GM12891 (cell line): Measurements from ENCODE around the gene ZNF607. TPM values are rescaled to one million over a fixed set of nuclear protein-coding genes. Genes with fewer than 3 reads are reported as not detected.
"Not testable (repeated sequence)": the region's sequence is repeated elsewhere in the genome, so short reads cannot be mapped to it uniquely, and the experiment has no call there.

ENCODE experiments used
- DNase-seq: peaks from one replicate; pipeline ENCODE4 v3.0.0; 2011; ENCODE audit warnings: low spot score; ENCODE audit not compliant: insufficient read length
- FAIRE-seq: peaks from 2 replicates; lab custom pipeline; 2011; peaks lifted over from hg19 to GRCh38; lab: Jason Lieb, UNC
- PAX5 ChIP-seq: IDR thresholded peaks from 2 replicates; pipeline ENCODE4 v1.6.1; 2011; ENCODE audit warnings: low read length, moderate library complexity, mild to moderate bottlenecking; ENCODE audit not compliant: insufficient read depth, severe bottlenecking
- POLR2A ChIP-seq: IDR thresholded peaks from 2 replicates; pipeline ENCODE4 v1.6.1; 2011; ENCODE audit warnings: low read depth, low read length, control low read depth
- POLR2AphosphoS5 ChIP-seq: IDR thresholded peaks from 2 replicates; pipeline ENCODE4 v1.6.1; 2011; ENCODE audit warnings: low read depth, low read length, control low read depth
- POU2F2 ChIP-seq: IDR thresholded peaks from 2 replicates; pipeline ENCODE4 v1.6.1; 2011; ENCODE audit warnings: low read depth, mild to moderate bottlenecking, control low read depth, low read length, moderate library complexity
- SPI1 ChIP-seq: IDR thresholded peaks from 2 replicates; pipeline ENCODE4 v1.6.1; 2011; ENCODE audit warnings: low read depth, low read length, control low read depth
- TAF1 ChIP-seq: IDR thresholded peaks from 2 replicates; pipeline ENCODE4 v1.6.1; 2011; ENCODE audit warnings: low read depth, low read length, control low read depth
- polyA plus RNA-seq: library from polyadenylated mRNA; unstranded; fragments of >200 nt; gene quantifications from one replicate; pipeline ENCODE4 v1.2.1, GENCODE V29; 2012; ENCODE audit warnings: low read depth, missing spikeins, inconsistent platforms; ENCODE audit not compliant: missing spikeins

ZNF607 gene
- polyA plus RNA-seq, result 1.5 TPM

DNA sequence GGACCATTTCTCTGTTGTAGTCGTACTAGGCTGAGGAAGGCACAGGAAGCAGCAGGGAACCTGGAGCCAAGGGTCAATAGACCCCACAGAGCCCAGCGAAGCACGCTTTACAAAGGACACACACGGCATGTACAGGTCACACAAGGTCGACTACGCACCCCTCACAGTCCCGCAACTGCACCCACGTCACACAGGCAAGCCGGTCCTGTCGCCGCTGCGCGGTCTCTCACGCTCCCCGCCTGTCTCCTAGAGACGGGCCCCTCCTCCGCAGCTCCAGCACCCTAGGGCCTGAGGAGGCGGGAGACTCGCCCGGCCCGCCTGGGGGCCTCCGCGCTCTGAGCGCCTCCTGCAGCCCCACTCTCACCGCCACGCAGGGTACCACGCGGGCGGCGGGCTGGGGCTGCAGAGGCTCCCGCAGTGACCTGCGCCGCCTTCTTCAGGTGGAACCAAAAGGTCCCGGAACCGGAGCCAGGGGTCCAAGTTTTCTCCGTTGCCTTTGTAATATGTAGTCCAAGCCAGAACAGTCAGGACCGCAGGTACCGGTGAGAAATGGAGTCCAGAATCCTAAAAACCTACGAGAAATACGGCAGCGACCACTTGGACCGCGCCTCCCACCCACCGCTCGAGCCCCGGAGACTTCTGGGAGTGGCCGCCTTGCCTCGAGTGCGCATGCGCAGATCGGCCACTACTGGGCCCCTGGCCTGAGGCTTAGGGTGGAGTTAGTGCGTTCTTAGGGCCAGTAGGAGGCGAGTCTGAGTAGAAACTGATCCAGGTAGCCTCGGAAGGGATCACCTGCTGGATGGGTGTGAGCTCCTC is at the start of gene ZNF607:
TSS of gene ZNF607 (minus strand) at position 651 of the 816 bp plus-strand sequence. CDS start 8,143 bp downstream, outside the sequence.
- FAIRE-seq (peak; percentile 99), DNase-seq (peak; percentile 89)
- TF ChIP-seq POLR2AphosphoS5, result peak; percentile 63
- TF ChIP-seq SPI1, result no peak
- TF ChIP-seq POU2F2, result no peak
- no peak for TF ChIP-seq PAX5
- no peak for TF ChIP-seq TAF1
- peak; percentile 54; the same call in 1 of the 2 replicates for TF ChIP-seq POLR2A

DNA sequence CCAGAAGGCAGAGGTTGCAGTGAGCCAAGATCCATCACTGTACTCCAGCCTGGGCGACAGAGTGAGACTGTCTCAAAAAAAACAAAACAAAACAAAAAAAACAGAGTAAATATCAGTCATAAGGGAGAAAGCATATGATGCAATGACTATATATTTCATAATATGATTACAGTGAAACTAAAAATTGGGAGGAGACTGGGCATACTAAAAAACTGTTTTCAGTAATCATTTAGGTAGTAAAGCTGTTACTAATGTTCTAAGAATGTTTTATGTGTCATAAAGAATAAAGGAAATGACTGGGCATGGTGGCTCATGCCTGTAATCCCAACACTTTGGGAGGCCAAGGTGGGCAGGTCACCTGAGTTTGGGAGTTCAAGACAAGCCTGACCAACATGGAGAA is 43.9 kb upstream of the ZNF607 start:
- FAIRE-seq (no peak), DNase-seq (no peak)
- no peak for TF ChIP-seq SPI1
- no peak for TF ChIP-seq TAF1
- no peak for TF ChIP-seq POLR2AphosphoS5
- no peak for TF ChIP-seq PAX5
- no peak for TF ChIP-seq POLR2A
- TF ChIP-seq POU2F2, result no peak

GRCh38 chr19:37757683-37758082 is 38.1 kb upstream of the ZNF607 start:
- FAIRE-seq, DNase-seq: not testable (repeated sequence)

- DNase-seq, result no peak
- TF ChIP-seq POLR2A (no peak), SPI1 (no peak), POU2F2 (no peak), PAX5 (no peak), TAF1 (no peak), POLR2AphosphoS5 (no peak)
- no peak for FAIRE-seq
These were observed 18.8 kb upstream of the ZNF607 start for GRCh38 chr19:37738371-37738770.

DNA sequence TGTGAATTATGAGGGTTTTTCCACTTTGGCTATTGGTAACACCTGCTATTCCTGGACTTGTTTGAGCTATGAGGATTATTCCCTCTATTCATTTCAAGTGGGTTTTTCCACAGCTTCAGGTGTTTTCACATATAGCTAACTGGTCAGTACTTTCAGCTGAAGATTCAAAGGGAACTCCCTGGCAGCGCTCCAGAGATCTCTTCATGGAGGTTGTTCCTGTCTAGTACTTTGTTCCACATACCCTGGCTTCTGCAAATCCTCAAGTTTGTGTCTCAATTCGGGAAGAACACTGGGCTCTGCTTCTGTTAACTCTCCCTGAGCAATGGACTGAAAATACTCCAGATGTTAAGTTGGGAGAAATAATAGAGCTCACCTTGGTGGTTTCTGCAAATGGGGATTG is 5.6 kb upstream of the ZNF607 start:
- no peak for DNase-seq
- no peak for TF ChIP-seq POLR2AphosphoS5
- TF ChIP-seq PAX5, result no peak
- TF ChIP-seq POU2F2, result no peak
- TF ChIP-seq POLR2A, result no peak
- TF ChIP-seq TAF1, result no peak
- TF ChIP-seq SPI1, result no peak
- FAIRE-seq, result no peak

GRCh38 chr19:37719927-37720265 is 335 bp upstream of the ZNF607 start:
- TF ChIP-seq TAF1 (no peak), POLR2AphosphoS5 (no peak), PAX5 (no peak), POU2F2 (no peak), POLR2A (no peak), SPI1 (no peak)
- no peak for DNase-seq
- no peak for FAIRE-seq

GRCh38 chr19:37718304-37718703 is 1.3 kb downstream of the ZNF607 start:
- no peak for FAIRE-seq
- no peak for DNase-seq
- no peak for TF ChIP-seq POLR2A
- no peak for TF ChIP-seq POLR2AphosphoS5
- TF ChIP-seq POU2F2, result no peak
- TF ChIP-seq PAX5, result no peak
- no peak for TF ChIP-seq SPI1
- TF ChIP-seq TAF1, result no peak

DNA sequence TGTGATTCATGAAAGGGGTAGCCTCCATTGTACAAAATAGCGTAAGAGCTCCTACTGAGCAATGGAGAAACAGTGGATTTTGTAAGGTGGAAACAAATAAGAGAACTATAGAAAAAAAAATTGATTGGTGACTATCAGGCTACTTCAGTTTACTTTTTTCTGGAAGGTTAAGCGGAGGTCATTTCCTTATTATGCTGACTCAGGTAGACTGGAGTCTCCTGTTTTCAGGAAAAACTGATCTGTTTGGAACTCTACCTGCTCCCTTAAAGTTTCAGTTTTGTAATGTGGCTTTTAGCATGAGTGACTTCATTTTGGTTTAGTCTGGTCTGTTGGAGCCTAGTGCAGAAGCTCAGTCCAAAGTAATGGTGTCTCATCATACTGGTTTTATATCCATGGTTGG is 3.4 kb downstream of the ZNF607 start:
- TF ChIP-seq SPI1, result no peak
- TF ChIP-seq POLR2AphosphoS5, result no peak
- TF ChIP-seq POU2F2, result no peak
- TF ChIP-seq TAF1, result no peak
- TF ChIP-seq POLR2A, result no peak
- no peak for TF ChIP-seq PAX5
- DNase-seq (no peak), FAIRE-seq (no peak)

- DNase-seq, result no peak
- no peak for TF ChIP-seq POU2F2
- TF ChIP-seq TAF1, result no peak
- TF ChIP-seq POLR2A, result no peak
- TF ChIP-seq POLR2AphosphoS5, result no peak
- TF ChIP-seq SPI1, result no peak
- TF ChIP-seq PAX5, result no peak
- FAIRE-seq, result no peak
These were observed 13.4 kb downstream of the ZNF607 start for GRCh38 chr19:37706052-37706605.

DNA sequence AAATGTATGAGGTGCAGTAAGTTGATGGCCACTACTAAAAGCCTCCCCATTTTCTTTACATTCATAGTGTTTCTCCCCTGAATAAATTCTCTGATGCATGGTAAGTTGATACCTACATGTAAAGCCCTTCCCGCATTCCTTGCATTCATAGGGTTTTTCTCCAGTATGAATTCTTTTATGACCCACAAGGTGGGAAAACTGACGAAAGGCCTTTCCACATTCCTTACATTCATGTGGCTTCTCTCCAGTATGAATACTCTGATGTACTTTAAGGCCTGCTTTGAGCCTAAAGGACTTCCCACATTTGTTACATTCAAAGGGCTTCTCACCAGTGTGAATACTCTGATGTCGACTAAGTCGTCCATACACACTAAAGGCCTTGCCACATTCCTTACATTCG is 20.5 kb downstream of the ZNF607 start:
- FAIRE-seq, result no peak
- DNase-seq, result no peak
- TF ChIP-seq PAX5 (no peak), TAF1 (no peak), POLR2A (no peak), POLR2AphosphoS5 (no peak), POU2F2 (no peak), SPI1 (no peak)
